Stimulated activated CD4-positive, alpha-beta T cell treated with anti-CD3 and anti-CD28 coated beads, Interleukin-4, amount 100 ng/mL, for 1 hour (primary cell): ENCODE results near the gene NKX1-1.
A peak's percentile ranks its signal among the peaks of the same experiment; 100 is the strongest.

Experiments used
- DNase-seq: peaks from one replicate; pipeline ENCODE4 v3.0.0-alpha.2; 2020

The NKX1-1 gene

DNA sequence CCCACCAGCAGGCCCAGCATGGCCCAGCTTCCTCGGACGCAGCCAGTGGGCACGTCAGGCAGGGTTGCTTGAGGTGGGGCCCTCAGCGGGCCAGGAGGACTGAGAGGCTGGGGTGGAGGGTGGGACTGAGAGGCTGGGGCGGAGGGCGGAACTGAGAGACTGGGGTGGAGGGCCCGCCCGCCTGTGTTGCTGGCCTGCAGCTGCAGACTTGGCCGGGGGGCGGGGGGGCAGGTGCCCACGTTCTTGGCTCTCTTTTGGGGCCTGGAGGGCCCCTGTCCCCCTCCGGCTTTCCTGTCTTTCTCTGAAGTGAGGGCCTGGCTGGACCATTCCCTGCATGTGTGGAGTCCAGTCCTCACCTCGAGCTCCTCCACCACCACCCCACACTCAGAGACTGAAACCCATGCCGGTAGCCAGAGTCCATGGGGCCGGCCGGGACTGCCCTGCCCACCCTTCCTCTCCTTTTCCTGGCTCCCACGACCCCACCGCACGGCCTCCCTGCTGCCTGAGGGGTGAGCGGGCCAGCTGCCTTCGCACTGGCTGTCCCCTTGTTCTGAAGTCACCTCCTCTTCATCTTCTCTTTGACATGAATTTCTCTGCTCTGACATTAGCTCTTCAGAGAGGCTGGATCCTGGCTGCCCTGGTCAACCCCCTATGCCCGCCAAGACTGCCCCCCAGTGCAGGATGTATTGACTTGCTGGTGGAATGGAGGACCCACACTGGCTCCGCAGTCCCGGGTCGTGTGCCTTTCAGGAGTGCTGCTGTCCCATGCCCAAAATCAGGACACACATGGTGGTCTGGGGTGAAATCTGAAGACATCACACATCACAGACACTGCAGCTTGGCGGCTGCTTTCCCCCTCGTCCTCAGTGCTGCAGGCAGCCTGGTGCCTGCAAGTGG, 10.1 kb upstream of the NKX1-1 start:
- DNase-seq, result no peak

- no peak for DNase-seq
These were observed 9.4 kb upstream of the NKX1-1 start for GRCh38 chr4:1415681-1415981.

- no peak for DNase-seq
These were observed 8.8 kb upstream of the NKX1-1 start for GRCh38 chr4:1414831-1415680.

DNA sequence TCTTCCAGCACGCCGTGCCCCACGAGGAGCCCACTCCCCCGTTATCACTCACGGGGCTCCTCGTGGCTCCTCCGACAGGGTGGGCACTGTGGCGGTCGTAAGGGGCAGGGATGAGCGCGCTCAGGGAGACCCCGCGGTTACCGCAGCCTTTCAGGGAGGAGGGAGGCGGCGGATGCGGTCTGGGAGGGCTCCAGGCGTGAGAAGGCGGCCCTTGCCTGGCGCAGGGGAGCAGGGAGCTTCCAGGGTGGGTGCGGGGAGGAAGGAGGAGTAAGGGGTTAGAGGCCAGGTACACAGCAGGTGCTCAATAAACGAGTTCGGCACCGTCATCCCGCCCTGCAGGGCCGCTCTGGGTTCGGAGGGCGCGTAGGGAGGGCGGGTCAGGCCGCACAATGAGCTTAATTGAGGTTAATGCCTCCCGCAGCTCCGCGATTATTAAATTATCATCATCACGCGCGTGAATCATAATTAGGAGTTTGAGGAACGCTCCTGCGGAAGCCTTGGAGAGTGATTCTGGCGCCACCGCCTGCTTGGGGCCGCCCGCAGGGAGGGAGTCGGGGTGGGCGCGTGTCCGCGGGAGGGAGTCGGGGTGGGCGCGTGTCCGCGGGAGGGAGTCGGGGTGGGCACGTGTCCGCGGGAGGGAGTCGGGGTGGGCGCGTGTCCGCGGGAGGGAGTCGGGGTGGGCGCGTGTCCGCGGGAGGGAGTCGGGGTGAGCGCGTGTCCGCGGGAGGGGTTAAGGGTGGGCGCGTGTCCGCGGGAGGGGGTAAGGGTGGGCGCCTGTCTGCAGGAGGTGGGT, 7.6 kb upstream of the NKX1-1 start:
- DNase-seq, result no peak

DNA sequence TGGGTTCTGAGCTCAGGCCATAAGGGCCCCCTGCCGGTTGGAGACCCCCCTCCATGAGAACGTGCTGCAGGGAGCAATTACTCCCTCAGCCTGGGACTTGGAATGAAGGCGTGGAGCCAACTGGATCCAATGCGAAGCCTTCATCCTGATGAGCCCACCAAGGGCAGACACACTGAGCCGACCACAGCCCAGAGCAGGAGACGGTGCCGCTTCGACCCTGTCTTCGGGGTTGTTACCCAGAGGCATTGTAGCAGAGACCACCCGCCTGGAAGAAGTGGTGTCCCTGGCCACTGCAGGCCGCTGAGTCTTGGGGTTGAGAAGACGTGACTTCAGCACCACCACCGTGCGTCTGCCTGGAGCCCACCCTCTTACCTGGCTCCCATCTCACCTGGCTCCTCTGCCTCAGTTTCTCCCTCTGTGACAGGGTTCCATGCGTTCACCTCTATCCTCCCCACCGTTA, 7.0 kb upstream of the NKX1-1 start:
- no peak for DNase-seq

DNA sequence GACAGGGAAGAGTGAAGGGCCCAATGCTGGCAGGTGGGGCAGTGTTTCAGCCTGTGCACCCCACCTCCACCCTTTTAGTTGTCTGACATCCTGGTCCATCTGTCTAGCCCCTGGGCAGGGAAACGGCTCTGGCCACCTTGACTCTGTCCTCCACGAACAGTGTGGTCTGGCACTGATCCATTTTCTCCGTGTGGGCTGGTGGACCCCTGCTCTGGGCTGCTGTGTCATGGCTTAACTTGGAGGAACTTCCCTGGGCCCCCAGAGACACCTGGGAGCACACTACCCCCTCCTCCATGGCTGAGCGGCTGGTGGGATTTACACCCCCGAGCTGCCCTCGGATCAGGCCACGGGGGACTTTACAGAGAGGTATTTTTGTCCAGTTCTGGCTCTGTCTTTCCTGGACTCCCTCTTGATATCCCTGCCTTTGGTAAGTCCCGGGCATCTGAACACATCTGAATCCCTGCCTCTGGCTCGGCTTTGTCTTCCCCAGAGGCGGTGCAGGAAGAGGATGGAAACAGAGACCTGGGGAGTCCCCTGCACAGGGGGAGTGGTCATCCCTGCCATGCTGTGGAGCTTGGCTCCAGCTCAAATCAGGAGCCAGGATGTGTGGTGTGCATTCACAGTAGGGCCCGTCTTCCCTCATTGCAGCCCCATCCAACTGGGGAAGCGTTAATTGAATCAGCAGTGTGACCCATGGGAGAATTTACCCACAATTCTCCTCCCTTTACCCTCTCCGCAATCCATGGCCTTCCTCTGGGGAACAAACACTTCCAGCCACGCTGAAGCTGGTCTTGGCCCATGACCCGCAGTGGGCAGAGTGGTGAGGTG, 6.3 kb upstream of the NKX1-1 start:
- DNase-seq, result no peak

DNA sequence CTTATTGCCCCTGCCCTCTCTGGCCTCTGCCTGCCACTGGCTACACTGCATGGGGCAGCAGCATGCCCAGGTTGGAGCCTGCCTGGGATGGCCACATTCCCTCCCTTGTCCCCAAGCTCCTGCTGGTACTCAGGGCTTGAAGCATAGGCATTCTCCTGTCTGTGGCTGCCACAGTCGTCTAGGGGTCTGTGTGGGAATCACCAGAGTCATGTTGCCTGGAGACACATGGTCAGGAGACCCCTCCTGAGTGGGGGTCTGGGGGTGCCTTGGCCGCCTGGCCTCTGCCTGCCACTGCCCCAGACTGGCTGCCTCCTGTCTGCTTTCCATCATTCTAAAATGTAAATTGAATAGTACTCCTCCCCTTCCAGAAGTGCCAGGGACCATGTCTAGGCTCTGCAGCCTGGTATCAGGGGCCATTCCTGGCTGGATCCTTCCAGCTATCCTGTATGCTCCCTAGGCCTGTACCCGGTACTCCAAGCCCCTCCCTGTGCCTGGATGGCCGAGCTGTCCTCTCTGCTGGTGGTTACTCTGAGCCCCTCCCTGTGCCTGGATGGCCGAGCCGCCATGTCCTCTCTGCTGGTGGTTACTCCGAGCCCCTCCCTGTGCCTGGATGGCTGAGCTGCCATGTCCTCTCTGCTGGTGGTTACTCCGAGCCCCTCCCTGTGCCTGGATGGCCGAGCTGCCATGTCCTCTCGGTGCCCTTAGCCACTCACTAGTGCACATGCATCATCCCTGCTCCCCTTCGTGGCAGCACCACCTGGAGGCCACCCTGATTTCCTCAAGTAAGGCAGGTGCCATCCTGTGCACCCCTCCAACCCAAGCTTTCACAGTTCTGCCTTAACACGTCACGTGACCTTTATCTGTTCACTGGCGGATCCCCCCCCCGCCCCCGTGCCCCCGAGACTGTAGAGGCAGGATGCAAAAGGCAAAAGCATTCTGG, 5.5 kb upstream of the NKX1-1 start:
- DNase-seq, result no peak

GRCh38 chr4:1410491-1411325, 4.5 kb upstream of the NKX1-1 start:
- DNase-seq, result peak; percentile 47

- DNase-seq, result no peak
These were observed 3.5 kb upstream of the NKX1-1 start for GRCh38 chr4:1409491-1410425.

DNA sequence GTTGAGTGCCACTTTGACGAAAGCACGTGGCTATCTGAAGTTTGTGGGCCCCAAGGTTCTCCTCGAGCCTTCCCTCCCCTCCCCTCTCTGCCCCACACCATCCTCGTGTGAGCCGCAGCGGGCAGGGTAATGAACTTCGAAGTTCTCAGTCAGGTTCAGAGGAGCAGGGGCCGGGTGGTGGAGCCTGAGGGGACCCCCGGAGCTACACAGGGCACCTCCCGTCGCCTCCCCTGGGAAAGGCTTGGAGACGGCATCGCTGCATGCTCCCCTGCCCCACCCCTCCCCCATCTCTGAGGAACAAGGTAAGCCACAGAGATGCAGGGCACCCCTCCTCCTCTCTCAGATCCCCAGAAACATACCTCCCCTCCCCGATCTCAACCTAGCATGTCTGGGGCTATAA, 2.8 kb upstream of the NKX1-1 start:
- DNase-seq, result no peak

- DNase-seq, result no peak
These were observed 2.2 kb upstream of the NKX1-1 start for GRCh38 chr4:1408418-1408817.

DNA sequence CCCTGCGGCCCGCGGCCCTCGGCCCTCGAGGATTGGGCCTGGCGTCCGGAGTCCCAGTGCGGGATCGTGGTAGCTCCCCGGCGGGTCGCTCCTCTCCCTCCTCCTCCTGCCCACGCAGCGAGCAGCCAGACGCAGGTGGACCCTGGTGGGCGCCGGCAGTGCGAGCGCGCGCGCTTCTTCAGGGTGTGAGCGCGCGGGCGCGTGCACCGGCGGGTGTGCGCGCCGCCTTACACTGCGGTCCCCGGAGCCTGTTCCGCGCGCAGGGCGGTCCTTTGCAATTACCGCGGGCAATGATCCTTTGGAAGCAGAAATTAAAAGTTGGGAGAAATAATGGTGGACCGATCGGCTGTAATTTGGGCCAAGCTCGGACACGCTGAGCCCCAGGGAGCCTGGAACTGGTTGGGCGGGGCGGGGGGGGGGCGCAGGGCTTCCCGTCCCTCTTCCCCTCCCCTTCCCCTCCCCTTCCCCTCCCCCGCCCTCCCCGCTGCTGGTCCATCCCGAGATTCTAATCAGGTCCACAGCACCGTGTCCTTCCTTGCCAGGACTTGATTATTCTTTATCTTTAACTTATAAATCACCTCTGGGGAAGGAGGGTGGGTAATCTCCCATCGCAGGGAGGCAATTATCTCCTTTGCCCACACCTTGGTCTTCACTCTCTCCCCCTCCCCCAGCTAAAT, 1.6 kb upstream of the NKX1-1 start:
- DNase-seq, result no peak

DNA sequence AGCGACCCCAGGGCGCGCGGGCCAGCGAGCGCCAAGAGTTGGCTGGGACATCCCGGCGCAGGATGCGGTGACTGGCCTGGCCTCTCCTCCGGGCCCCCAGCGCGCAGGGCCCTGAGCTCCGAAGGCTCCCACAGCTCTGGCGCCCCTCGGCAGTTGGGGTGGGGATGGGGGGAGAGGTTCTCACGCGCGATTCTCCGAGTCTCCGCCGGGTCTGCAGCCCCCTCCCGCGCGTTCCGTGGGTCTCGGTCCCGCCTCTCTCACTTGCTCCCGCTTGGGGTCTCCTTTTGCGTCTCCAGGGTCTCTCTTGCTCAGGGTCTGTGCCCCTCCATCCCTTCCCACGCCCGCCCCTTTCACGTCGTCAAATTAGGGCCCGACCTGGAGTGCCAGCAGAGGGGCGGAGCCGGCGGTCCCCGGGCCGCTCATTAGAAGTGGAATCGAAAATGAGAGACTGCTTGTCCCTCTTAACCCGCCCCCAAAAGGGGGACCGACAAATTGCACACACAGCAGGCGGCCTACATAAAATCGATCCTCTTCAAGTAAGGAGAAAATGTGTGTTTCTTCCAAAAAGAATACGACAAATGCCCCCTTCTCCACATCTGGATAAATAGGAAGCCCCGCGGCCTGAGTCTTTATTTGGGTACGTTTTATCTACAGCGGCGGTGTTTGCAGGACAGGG, 877 bp upstream of the NKX1-1 start:
- DNase-seq, result no peak

DNA sequence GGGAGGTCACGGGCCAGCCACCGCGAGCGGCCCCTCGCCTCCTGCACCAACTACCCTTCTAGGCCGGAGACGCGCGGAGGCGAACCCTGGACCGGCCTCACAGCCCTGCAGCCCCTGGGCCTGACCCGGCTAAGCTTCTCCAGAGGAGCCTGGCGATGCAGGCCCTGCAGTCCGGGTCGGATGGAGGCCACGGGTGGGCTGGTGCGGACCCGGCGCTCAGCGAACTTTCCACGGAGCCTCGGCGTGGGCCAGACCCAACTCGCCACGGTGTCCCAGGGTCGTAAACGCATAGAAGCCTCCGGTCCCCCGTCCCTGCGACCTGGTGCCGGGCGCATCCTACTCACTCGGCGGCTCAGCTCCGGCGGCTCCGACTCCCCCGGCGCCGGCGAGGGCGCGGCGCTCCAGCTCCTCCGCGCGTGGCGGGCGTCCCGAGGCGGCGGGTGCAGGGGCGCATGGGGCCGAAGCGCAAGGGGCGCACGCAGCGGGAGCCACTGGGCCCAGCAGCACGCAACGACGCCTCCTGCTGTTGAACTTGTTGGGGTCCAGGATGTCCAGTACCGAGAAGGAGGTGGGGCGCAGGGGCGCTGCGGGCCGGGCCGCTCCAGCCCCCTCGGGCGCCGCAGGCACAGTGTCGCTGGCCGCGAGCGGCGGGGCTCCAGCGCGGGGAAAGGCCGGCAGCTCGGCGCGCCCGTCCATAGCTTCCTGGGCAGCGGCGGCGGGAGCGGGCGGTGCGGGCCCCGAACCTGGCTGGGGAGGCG, 427 bp downstream of the NKX1-1 start:
- no peak for DNase-seq

GRCh38 chr4:1405254-1405635, 997 bp downstream of the NKX1-1 start:
- DNase-seq, result no peak

GRCh38 chr4:1404573-1405253, 1.5 kb downstream of the NKX1-1 start:
- no peak for DNase-seq
